HuH-7.5 (cell line): ENCODE data around the gene SMAD7.
A peak's percentile ranks its signal among the peaks of the same experiment; 100 is the strongest.

Experiments used
- DNase-seq: peaks from one replicate; pipeline ENCODE4 v3.0.0; 2011; ENCODE audit warnings: low spot score

Gene SMAD7

GRCh38 chr18:48929941-48930713 lies 20.6 kb downstream of the SMAD7 start:
- DNase-seq: peak; percentile 85

GRCh38 chr18:48929212-48929612 lies 21.6 kb downstream of the SMAD7 start:
- DNase-seq: no peak

GRCh38 chr18:48928787-48929186 lies 22.0 kb downstream of the SMAD7 start:
- DNase-seq: no peak

- DNase-seq: no peak
Measured at GRCh38 chr18:48927286-48928080, 23.3 kb downstream of the SMAD7 start.

GRCh38 chr18:48926420-48926857 lies 24.3 kb downstream of the SMAD7 start:
- no peak for DNase-seq

GRCh38 chr18:48925491-48925780 lies 25.3 kb downstream of the SMAD7 start:
- no peak for DNase-seq

- DNase-seq: no peak
Measured at GRCh38 chr18:48924630-48925490, 25.9 kb downstream of the SMAD7 start.

- no peak for DNase-seq
Measured at GRCh38 chr18:48923746-48924629, 26.8 kb downstream of the SMAD7 start.

- no peak for DNase-seq
Measured at GRCh38 chr18:48922801-48923730, 27.7 kb downstream of the SMAD7 start.

GRCh38 chr18:48922226-48922800 lies 28.5 kb downstream of the SMAD7 start:
- no peak for DNase-seq

GRCh38 chr18:48921305-48922225 lies 29.2 kb downstream of the SMAD7 start:
- DNase-seq: no peak

- no peak for DNase-seq
Measured at GRCh38 chr18:48920408-48921038, 30.2 kb downstream of the SMAD7 start.

- no peak for DNase-seq
Measured at GRCh38 chr18:48919547-48919946, 31.2 kb downstream of the SMAD7 start.

- DNase-seq: no peak
Measured at GRCh38 chr18:48918660-48919456, 31.9 kb downstream of the SMAD7 start.

- DNase-seq: no peak
Measured at GRCh38 chr18:48917579-48918517, 32.9 kb downstream of the SMAD7 start.

- no peak for DNase-seq
Measured at GRCh38 chr18:48915626-48916425, 34.9 kb downstream of the SMAD7 start.
